H1 (cell line): ENCODE results near the gene WDR90. TPM values are rescaled to one million over a fixed set of nuclear protein-coding genes. Genes with fewer than 3 reads are reported as not detected.

Source experiments
- CTCF ChIA-PET: fragments of 300-600 bp; sonication (Branson Sonifier 250); formaldehyde crosslinking; loops from one replicate; lab custom pipeline; 2021; ENCODE audit not compliant: partially characterized antibody; lab: Charles Lee
- POLR2A ChIA-PET: fragments of 300-600 bp; sonication (Branson Sonifier 250); formaldehyde crosslinking; loops from one replicate; lab custom pipeline; 2021; ENCODE audit warnings: inconsistent platforms; ENCODE audit not compliant: partially characterized antibody; lab: Charles Lee
- DNase-seq, 2 experiments: peaks; one replicate each; pipeline versions ENCODE4 v3.0.0 to v3.0.0-alpha.2; 2010 to 2022; ENCODE audit warnings: low spot score in 2 of 2, low read depth in 1 of 2, mixed read lengths in 1 of 2
- FAIRE-seq: peaks from 2 replicates; lab custom pipeline; 2011; peaks lifted over from hg19 to GRCh38; lab: Jason Lieb, UNC
- H2AFZ ChIP-seq: 2 replicates; pipeline ENCODE4 v1.8.1; 2012; ENCODE audit warnings: low read length, inconsistent platforms
- H2AK5ac ChIP-seq: 2 replicates; pipeline ENCODE4 v1.6.1; 2013; ENCODE audit warnings: low read depth, low read length
- H2BK120ac ChIP-seq: replicated peaks from 2 replicates; pipeline ENCODE3; 2013; ENCODE audit warnings: low read depth, low read length, inconsistent platforms
- H2BK12ac ChIP-seq: 2 replicates; pipeline ENCODE4 v1.6.1; 2013; ENCODE audit warnings: low read depth, low read length
- H2BK15ac ChIP-seq: 2 replicates; pipeline ENCODE4 v1.6.1; 2013; ENCODE audit warnings: low read length
- H2BK20ac ChIP-seq: 2 replicates; pipeline ENCODE4 v1.6.1; 2013; ENCODE audit warnings: low read length
- H2BK5ac ChIP-seq: 2 replicates; pipeline ENCODE4 v1.6.1; 2013; ENCODE audit warnings: low read depth, low read length
- H3K14ac ChIP-seq: 2 replicates; pipeline ENCODE4 v1.6.1; 2013; ENCODE audit warnings: inconsistent platforms; ENCODE audit not compliant: insufficient read length
- H3K18ac ChIP-seq: 2 replicates; pipeline ENCODE4 v1.6.1; 2013; ENCODE audit warnings: low read length; ENCODE audit errors: extremely low read depth
- H3K23ac ChIP-seq: 2 replicates; pipeline ENCODE4 v1.6.1; 2013; ENCODE audit warnings: inconsistent platforms; ENCODE audit not compliant: insufficient read length
- H3K23me2 ChIP-seq: 2 replicates; pipeline ENCODE4 v1.6.1; 2013; ENCODE audit warnings: low read depth, low read length
- H3K27ac ChIP-seq: 2 replicates; pipeline ENCODE4 v1.6.1; 2011; ENCODE audit warnings: low read depth, low read length, inconsistent platforms
- H3K27me3 ChIP-seq, 4 experiments: replicated peaks in 1 of 4; 1 replicate in 1 of 4; 2 replicates in 3 of 4; pipeline versions ENCODE4 v1.6.1 to v1.8.1; 2011 to 2013; ENCODE audit warnings: low read length in 3 of 4, mild to moderate bottlenecking in 3 of 4, inconsistent platforms in 2 of 4, mixed read lengths in 2 of 4, moderate library complexity in 1 of 4; ENCODE audit not compliant: control insufficient read depth in 3 of 4, insufficient read depth in 3 of 4; ENCODE audit errors: extremely low read depth in 1 of 4
- H3K36me3 ChIP-seq, 4 experiments: 2 replicates each; pipeline versions ENCODE4 v1.6.1 to v1.8.1; 2011 to 2013; ENCODE audit warnings: mild to moderate bottlenecking in 4 of 4, low read length in 3 of 4, moderate library complexity in 2 of 4, control low read depth in 1 of 4, inconsistent platforms in 1 of 4; ENCODE audit not compliant: insufficient read depth in 4 of 4, control insufficient read depth in 2 of 4
- H3K4ac ChIP-seq: replicated peaks from 2 replicates; pipeline ENCODE3; 2013; ENCODE audit warnings: low read length, low read depth, mixed read lengths, inconsistent platforms; ENCODE audit not compliant: insufficient read length
- H3K4me1 ChIP-seq, 4 experiments: replicated peaks in 1 of 4; 1 replicate in 1 of 4; 2 replicates in 3 of 4; pipeline versions ENCODE4 v1.6.1 to v1.8.1; 2011 to 2013; ENCODE audit warnings: low read length in 3 of 4, inconsistent platforms in 2 of 4, mixed read lengths in 1 of 4; ENCODE audit not compliant: insufficient read depth in 4 of 4, control insufficient read depth in 3 of 4
- H3K4me2 ChIP-seq, 2 experiments: 2 replicates each; pipeline versions ENCODE4 v1.6.1 to v1.8.1; 2011 to 2013; ENCODE audit warnings: low read depth in 2 of 2, low read length in 2 of 2, control low read depth in 1 of 2, inconsistent platforms in 1 of 2, mild to moderate bottlenecking in 1 of 2; ENCODE audit not compliant: insufficient read depth in 1 of 2
- H3K4me3 ChIP-seq, 4 experiments: fragments of 200-600, 300-600 bp in 1 of 4; sonication (generic), shearing (Covaris generic), sonication (Bioruptor Twin) in 1 of 4; 2 replicates each; pipeline versions ENCODE4 v1.5.1 to v1.8.1; 2011 to 2016; ENCODE audit warnings: low read length in 4 of 4, low read depth in 3 of 4, control low read depth in 2 of 4, inconsistent platforms in 2 of 4, mild to moderate bottlenecking in 2 of 4, mixed read lengths in 1 of 4, moderate library complexity in 1 of 4; ENCODE audit not compliant: insufficient read depth in 2 of 4; ENCODE audit errors: extremely low read depth in 1 of 4
- H3K56ac ChIP-seq: replicated peaks from 2 replicates; pipeline ENCODE3; 2013; ENCODE audit warnings: low read depth, mild to moderate bottlenecking, mixed read lengths, low read length, inconsistent platforms; ENCODE audit not compliant: insufficient read length
- H3K79me1 ChIP-seq: 2 replicates; pipeline ENCODE4 v1.6.1; 2013; ENCODE audit warnings: low read depth, low read length, control low read depth
- H3K79me2 ChIP-seq, 2 experiments: 2 replicates each; pipeline versions ENCODE4 v1.6.1 to v1.8.1; 2012 to 2013; ENCODE audit warnings: low read length in 2 of 2, mild to moderate bottlenecking in 2 of 2, inconsistent platforms in 1 of 2; ENCODE audit not compliant: insufficient read depth in 2 of 2, control insufficient read depth in 1 of 2
- H3K9ac ChIP-seq, 4 experiments: replicated peaks in 1 of 4; 1 replicate in 1 of 4; 2 replicates in 3 of 4; pipeline versions ENCODE4 v1.6.1 to v1.8.1; 2011 to 2013; ENCODE audit warnings: low read depth in 3 of 4, low read length in 3 of 4, control low read depth in 2 of 4, mild to moderate bottlenecking in 2 of 4, moderate library complexity in 2 of 4, inconsistent platforms in 1 of 4; ENCODE audit errors: extremely low read depth in 1 of 4
- H3K9me3 ChIP-seq, 2 experiments: 2 replicates each; pipeline versions ENCODE4 v1.6.1 to v1.8.1; 2012 to 2013; ENCODE audit warnings: mild to moderate bottlenecking in 2 of 2, moderate library complexity in 2 of 2, control low read depth in 1 of 2, inconsistent platforms in 1 of 2, low read depth in 1 of 2, low read length in 1 of 2, mixed read lengths in 1 of 2; ENCODE audit not compliant: insufficient read depth in 2 of 2
- H4K20me1 ChIP-seq, 2 experiments: replicated peaks in 1 of 2; 2 replicates each; pipeline versions ENCODE3 to v1.8.1; 2011 to 2013; ENCODE audit warnings: inconsistent platforms in 2 of 2, low read length in 2 of 2, mild to moderate bottlenecking in 1 of 2; ENCODE audit not compliant: insufficient read depth in 2 of 2, control insufficient read depth in 1 of 2
- H4K5ac ChIP-seq: 2 replicates; pipeline ENCODE4 v1.6.1; 2013; ENCODE audit warnings: low read length, low read depth, mixed read lengths, inconsistent platforms; ENCODE audit not compliant: insufficient read length
- H4K8ac ChIP-seq: 2 replicates; pipeline ENCODE4 v1.8.0; 2013; ENCODE audit warnings: mild to moderate bottlenecking, moderate library complexity, low read length, inconsistent platforms; ENCODE audit not compliant: insufficient read depth; ENCODE audit errors: extremely low read depth
- H4K91ac ChIP-seq: replicated peaks from 2 replicates; pipeline ENCODE3; 2013; ENCODE audit warnings: low read length, mixed read lengths, inconsistent platforms; ENCODE audit not compliant: insufficient read length
- EZH2 ChIP-seq: fragments of 200-600 bp; sonication (generic); IDR thresholded peaks from 2 replicates; pipeline ENCODE4 v1.7.1; 2012; ENCODE audit warnings: low read depth, mild to moderate bottlenecking, moderate library complexity, low read length, inconsistent platforms; ENCODE audit not compliant: severe bottlenecking
- RBBP5 ChIP-seq: IDR thresholded peaks from 2 replicates; pipeline ENCODE4 v1.7.1; 2012; ENCODE audit warnings: low read depth, mild to moderate bottlenecking, inconsistent platforms, low read length, moderate library complexity, borderline replicate concordance
- SIN3A ChIP-seq, 2 experiments: IDR thresholded peaks in 1 of 2; conservative IDR thresholded peaks in 1 of 2; 2 replicates each; pipeline ENCODE4 v1.6.1; 2011 to 2012; ENCODE audit warnings: low read length in 2 of 2, improper control_type of control experiment in 1 of 2, low read depth in 1 of 2, mild to moderate bottlenecking in 1 of 2
- TAF7 ChIP-seq: optimal IDR thresholded peaks from 2 replicates; pipeline ENCODE3; 2011; ENCODE audit warnings: low read depth, mild to moderate bottlenecking, inconsistent platforms, low read length, moderate library complexity, borderline replicate concordance
- WGBS, 2 experiments: shearing (Covaris generic) in 1 of 2; methylation state at CpG; one replicate each; pipeline versions ENCODE4 v1.1.6 to v1.1.7; 2013 to 2015; ENCODE audit warnings: low lambda C conversion rate in 2 of 2, mixed read lengths in 2 of 2, inconsistent platforms in 1 of 2, low coverage in 1 of 2, missing lambda C conversion rate in 1 of 2; ENCODE audit not compliant: insufficient replicate concordance in 2 of 2, insufficient coverage in 1 of 2, insufficient read length in 1 of 2; ENCODE audit errors: extremely low coverage in 1 of 2, missing lambda C conversion rate in 1 of 2; 5-methylcytosine and 5-hydroxymethylcytosine counted together
- polyA plus RNA-seq, 7 experiments: library from polyadenylated mRNA; depleted of rRNA in 3 of 7; stranded (reverse) in 5 of 7; unstranded in 2 of 7; fragments of >200 nt in 5 of 7; fragments of 200-250 nt in 2 of 7; gene quantifications; 1 replicate in 5 of 7; 2 replicates in 1 of 7; 4 replicates in 1 of 7; pipeline versions ENCODE4 v1.2.1 to v1.2.3, GENCODE V29; 2011 to 2013; ENCODE audit warnings: missing spikeins in 2 of 7, mixed read lengths in 2 of 7
- total RNA-seq: library from RNA; stranded (reverse); fragmentation: NEBNext Ultra II Directional; extraction: Animal tissue kit (Norgen Biotek cat#: 25700); gene quantifications from 2 replicates; pipeline ENCODE4 v1.2.1, GENCODE V29; 2021

Gene WDR90
- total and polyA plus RNA-seq, 2 of the 8 experiments (the other 6 are each of a cell fraction or from before 2014, with no cell fraction given): 24.0 to 47.2 TPM

- no peak for FAIRE-seq
- no peak overlapping the region for H2BK12ac ChIP-seq
- DNase-seq: no peak
- no peak overlapping the region for H3K27ac ChIP-seq
- H3K18ac ChIP-seq: no peak overlapping the region
- H3K27me3 ChIP-seq: no peaks in the 10 kb centered on the region
- peak overlapping the region; percentile 85 for H4K8ac ChIP-seq
- H4K5ac ChIP-seq: no peak overlapping the region
- H3K23ac ChIP-seq: no peak overlapping the region
- no peak overlapping the region for H3K9ac ChIP-seq
- no peak overlapping the region for H2BK20ac ChIP-seq
- ChIA-PET POLR2A (interaction anchor here (0.7 to 17.4 kb wide), 7 partner anchors 10 to 73 kb away, joined by 3 to 214 read pairs (median 6); partner anchors contain the start of genes JMJD8, RHBDL1, STUB1 and WDR90), CTCF (interaction anchor here (0.6 to 11.3 kb wide), 14 partner anchors 9 to 85 kb away, joined by 3 to 104 read pairs (median 5); partner anchors contain the start of genes METTL26, RHBDL1 and WDR90)
- H2AK5ac ChIP-seq: no peak overlapping the region
- H4K91ac ChIP-seq: no peak overlapping the region
- H3K4me3 ChIP-seq: no peak overlapping the region
- H4K20me1 ChIP-seq: no peaks in the 10 kb centered on the region
- H2BK120ac ChIP-seq: no peak overlapping the region
- H2BK15ac ChIP-seq: peak overlapping the region; percentile 81; the same call in 1 of the 2 replicates
- peak overlapping the region in 1 of 2 experiments; percentile 36; a peak in 1 of 4 replicates for H3K4me2 ChIP-seq
- H3K4ac ChIP-seq: no peak overlapping the region
- no peaks in the 10 kb centered on the region for H3K79me2 ChIP-seq
- no peak overlapping the region; the same call in 1 of the 2 replicates for H2AFZ ChIP-seq
- peaks cover 0 to 31% (median 1%) of the 10 kb centered on the region in 4 experiments; a peak in 3 of 8 replicates for H3K36me3 ChIP-seq
- H3K9me3 ChIP-seq: no peaks in the 10 kb centered on the region
- TF ChIP-seq TAF7 (no peak), SIN3A (conservative IDR thresholded peaks at IDR 0.05 in 1 of 2, IDR thresholded peaks at IDR 0.05 in 1 of 2; ENCODE audit: low read depth in 1 of 2, low read length in 2 of 2) (no peak), EZH2 (no peak), RBBP5 (no peak)
- no peak overlapping the region for H3K56ac ChIP-seq
- 67% methylated on average over 2 of the region's 6 CpGs; no CpG with 5 or more reads in 1 of the 2 experiments for WGBS, 2 experiments
- H3K4me1 ChIP-seq: peaks cover 0 to 8% (median 1%) of the 10 kb centered on the region in 4 experiments; a peak in 4 of 7 replicates
- 0 out of 2 replicates have a peak overlapping the region, but pooled peaks have one; percentile 41 for H2BK5ac ChIP-seq
- H3K79me1 ChIP-seq: no peaks in the 10 kb centered on the region
- no peak overlapping the region for H3K14ac ChIP-seq
- no peaks in the 10 kb centered on the region for H3K23me2 ChIP-seq
Observed at GRCh38 chr16:660132-660458, 10.9 kb downstream of the WDR90 start.
